Liver (tissue), 3 donors: ENCODE data around the gene NKD2.

Experiments used
- CTCF ChIP-seq: fragments of 150-350 bp; IDR thresholded peaks from 2 replicates; pipeline ENCODE4 v1.5.1; 2017; ENCODE audit warnings: improper control_type of control experiment, low read depth, low read length; ENCODE audit not compliant: missing input control
- EGR1 ChIP-seq, 2 donors: IDR thresholded peaks; 2 replicates each; pipeline ENCODE4 v1.6.1; 2016 to 2018; ENCODE audit warnings: antibody characterized with exemption in 2 of 2, low read depth in 2 of 2
- FOXA1 ChIP-seq: IDR thresholded peaks from 2 replicates; pipeline ENCODE4 v1.6.1; 2016; ENCODE audit warnings: antibody characterized with exemption
- GABPA ChIP-seq, 2 donors: IDR thresholded peaks in 1 of 2; conservative IDR thresholded peaks in 1 of 2; 2 replicates each; pipeline ENCODE4 v1.6.1; 2016; ENCODE audit warnings: antibody characterized with exemption in 2 of 2, mild to moderate bottlenecking in 1 of 2, moderate library complexity in 1 of 2
- HNF4A ChIP-seq, 2 donors: conservative IDR thresholded peaks; 2 replicates each; pipeline ENCODE4 v1.6.1; 2016; ENCODE audit warnings: antibody characterized with exemption in 2 of 2, mild to moderate bottlenecking in 2 of 2
- JUND ChIP-seq, 2 donors: IDR thresholded peaks; 2 replicates each; pipeline ENCODE4 v1.6.1; 2016; ENCODE audit warnings: antibody characterized with exemption in 2 of 2
- MAX ChIP-seq: IDR thresholded peaks from 2 replicates; pipeline ENCODE4 v1.6.1; 2016; ENCODE audit warnings: antibody characterized with exemption
- RAD21 ChIP-seq, 2 donors: IDR thresholded peaks; 2 replicates each; pipeline ENCODE4 v1.6.1; 2016; ENCODE audit warnings: antibody characterized with exemption in 2 of 2, mild to moderate bottlenecking in 2 of 2
- RXRA ChIP-seq, 2 donors: IDR thresholded peaks; 2 replicates each; pipeline ENCODE4 v1.6.1; 2017 to 2018; ENCODE audit warnings: antibody characterized with exemption in 2 of 2, mild to moderate bottlenecking in 1 of 2
- SP1 ChIP-seq: IDR thresholded peaks from 2 replicates; pipeline ENCODE4 v1.6.1; 2018; ENCODE audit warnings: antibody characterized with exemption, mild to moderate bottlenecking
- TAF1 ChIP-seq: conservative IDR thresholded peaks from 2 replicates; pipeline ENCODE4 v1.6.1; 2016; ENCODE audit warnings: antibody characterized with exemption, mild to moderate bottlenecking
- YY1 ChIP-seq: IDR thresholded peaks from 2 replicates; pipeline ENCODE4 v1.6.1; 2016; ENCODE audit warnings: antibody characterized with exemption, mild to moderate bottlenecking
- ZBTB33 ChIP-seq: IDR thresholded peaks from 2 replicates; pipeline ENCODE4 v1.6.1; 2016; ENCODE audit warnings: antibody characterized with exemption
- donor health status: healthy.
- donor health status: healthy.

- TF ChIP-seq CTCF (no peak), MAX (no peak), SP1 (no peak), RXRA (IDR thresholded peaks at IDR 0.05) (no peak), YY1 (no peak), EGR1 (IDR thresholded peaks at IDR 0.05; ENCODE audit: low read depth in 2 of 2) (no peak), RAD21 (IDR thresholded peaks at IDR 0.05) (no peak), TAF1 (no peak), JUND (IDR thresholded peaks at IDR 0.05) (no peak), GABPA (IDR thresholded peaks at IDR 0.05 in 1 of 2, conservative IDR thresholded peaks at IDR 0.05 in 1 of 2) (no peak), ZBTB33 (no peak), HNF4A (conservative IDR thresholded peaks at IDR 0.05) (no peak), FOXA1 (no peak)
Observed at GRCh38 chr5:1074816-1075554, 66.4 kb downstream of the NKD2 start.
